ENCODE measurements around the gene SPIB. TPM values are rescaled to one million over a fixed set of nuclear protein-coding genes. Genes with fewer than 3 reads are reported as not detected.

The SPIB gene
- polyA plus RNA-seq, 1 experiment = not detected

GRCh38 chr19:50409347-50409746 is 9.4 kb upstream of the SPIB start:
- POLR2A ChIA-PET = no interaction called here
- CTCF ChIA-PET = no interaction called here

GRCh38 chr19:50410109-50410508 is 8.6 kb upstream of the SPIB start:
- Histone ChIP-seq H3K27ac (ENCODE audit: low read depth, low read length) (no peak overlapping the region), H3K27me3 (ENCODE audit: control insufficient read depth, insufficient read depth, low read length) (no peaks in the 10 kb centered on the region), H3K9me3 (ENCODE audit: control insufficient read depth, insufficient read depth, low read length) (peaks cover 5% of the 10 kb centered on the region), H3K4me3 (ENCODE audit: low read depth, low read length) (no peak overlapping the region)
- ChIA-PET POLR2A (interaction anchor here (0.6 to 0.7 kb wide), 2 partner anchors 21 to 93 kb away, joined by 3 to 6 read pairs; no protein-coding TSS in a partner anchor), CTCF (no interaction called here)
- DNase-seq (ENCODE audit: low read depth, low spot score) = no peak
- no peak for TF ChIP-seq CTCF (IDR thresholded peaks at IDR 0.05; ENCODE audit: low read depth, low read length)

More at GRCh38 chr19:50409347-50409746, 9.4 kb upstream of the SPIB start:
- H3K4me3 ChIP-seq (ENCODE audit: low read depth, low read length) = no peak overlapping the region
- peaks cover 5% of the 10 kb centered on the region for H3K9me3 ChIP-seq (ENCODE audit: control insufficient read depth, insufficient read depth, low read length)
- no peak for DNase-seq (ENCODE audit: low read depth, low spot score)
- no peaks in the 10 kb centered on the region for H3K27me3 ChIP-seq (ENCODE audit: control insufficient read depth, insufficient read depth, low read length)
- TF ChIP-seq CTCF (IDR thresholded peaks at IDR 0.05; ENCODE audit: low read depth, low read length) = no peak
- no peak overlapping the region for H3K27ac ChIP-seq (ENCODE audit: low read depth, low read length)

GRCh38 chr19:50412419-50412818 is 6.3 kb upstream of the SPIB start:
- no peak for DNase-seq (ENCODE audit: low read depth, low spot score)
- ChIA-PET POLR2A (no interaction called here), CTCF (no interaction called here)
- peaks cover 5% of the 10 kb centered on the region for H3K9me3 ChIP-seq (ENCODE audit: control insufficient read depth, insufficient read depth, low read length)
- no peak for TF ChIP-seq CTCF (IDR thresholded peaks at IDR 0.05; ENCODE audit: low read depth, low read length)
- H3K27me3 ChIP-seq (ENCODE audit: control insufficient read depth, insufficient read depth, low read length) = no peaks in the 10 kb centered on the region
- H3K4me3 ChIP-seq (ENCODE audit: low read depth, low read length) = no peak overlapping the region
- H3K27ac ChIP-seq (ENCODE audit: low read depth, low read length) = no peak overlapping the region

GRCh38 chr19:50413096-50413495 is 5.6 kb upstream of the SPIB start:
- no peak for DNase-seq (ENCODE audit: low read depth, low spot score)
- no peak for TF ChIP-seq CTCF (IDR thresholded peaks at IDR 0.05; ENCODE audit: low read depth, low read length)
- Histone ChIP-seq H3K4me3 (ENCODE audit: low read depth, low read length) (no peak overlapping the region), H3K9me3 (ENCODE audit: control insufficient read depth, insufficient read depth, low read length) (peaks cover 5% of the 10 kb centered on the region), H3K27ac (ENCODE audit: low read depth, low read length) (no peak overlapping the region), H3K27me3 (ENCODE audit: control insufficient read depth, insufficient read depth, low read length) (no peaks in the 10 kb centered on the region)
- CTCF ChIA-PET = no interaction called here
- POLR2A ChIA-PET = no interaction called here

GRCh38 chr19:50413531-50413930 is 5.2 kb upstream of the SPIB start:
- CTCF ChIA-PET = no interaction called here
- TF ChIP-seq CTCF (IDR thresholded peaks at IDR 0.05; ENCODE audit: low read depth, low read length) = no peak
- Histone ChIP-seq H3K27ac (ENCODE audit: low read depth, low read length) (no peak overlapping the region), H3K27me3 (ENCODE audit: control insufficient read depth, insufficient read depth, low read length) (peaks cover under 1% of the 10 kb centered on the region), H3K4me3 (ENCODE audit: low read depth, low read length) (no peak overlapping the region), H3K9me3 (ENCODE audit: control insufficient read depth, insufficient read depth, low read length) (peaks cover 5% of the 10 kb centered on the region)
- POLR2A ChIA-PET = no interaction called here
- DNase-seq (ENCODE audit: low read depth, low spot score) = no peak

Measured in AG04450 (cell line).